ENCODE data around the gene APOBEC3B.
"Not testable (repeated sequence)": the region's sequence is repeated elsewhere in the genome, so short reads cannot be mapped to it uniquely, and the experiment has no call there.

APOBEC3B gene

GRCh38 chr22:39012533-39013511, 30.7 kb downstream of the APOBEC3B start:
- no peak for DNase-seq (ENCODE audit: low spot score)
- ChIA-PET POLR2A (ENCODE audit: low non-redundant PET) (no interaction called here), CTCF (interaction anchor here (0.6 kb wide), 1 partner anchor 40 kb away, joined by 4 read pairs; no protein-coding TSS in a partner anchor)
- H3K27ac ChIP-seq = peak overlapping the region; percentile 95; the same call in 1 of the 2 replicates
- TF ChIP-seq CTCF (conservative IDR thresholded peaks at IDR 0.05; ENCODE audit: low read depth) = no peak

DNA sequence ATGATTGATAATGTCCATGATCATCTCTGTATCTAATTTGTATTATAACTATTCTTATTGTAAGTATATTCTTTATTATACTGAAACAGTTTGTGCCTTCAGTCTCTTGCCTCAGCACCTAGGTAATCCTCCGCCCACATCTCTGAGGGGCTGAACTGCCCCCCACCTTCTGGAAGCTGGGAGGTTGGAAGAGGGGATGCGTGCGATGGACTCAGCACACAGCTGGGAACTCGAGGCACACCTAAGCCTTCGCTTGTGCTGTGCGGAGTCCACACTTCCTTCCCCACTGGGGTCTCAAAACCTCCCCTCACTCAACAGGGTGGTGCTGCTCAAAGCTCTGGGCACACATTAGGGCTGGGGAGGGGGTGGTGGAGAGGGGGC, 31.4 kb downstream of the APOBEC3B start:
- DNase-seq (ENCODE audit: low spot score); POLR2A ChIA-PET (ENCODE audit: low non-redundant PET): not testable (repeated sequence)
- peak overlapping the region; percentile 95 for H3K27ac ChIP-seq
- CTCF ChIA-PET = interaction anchor here (0.6 kb wide), 1 partner anchor 39 kb away, joined by 4 read pairs; no protein-coding TSS in a partner anchor

DNA sequence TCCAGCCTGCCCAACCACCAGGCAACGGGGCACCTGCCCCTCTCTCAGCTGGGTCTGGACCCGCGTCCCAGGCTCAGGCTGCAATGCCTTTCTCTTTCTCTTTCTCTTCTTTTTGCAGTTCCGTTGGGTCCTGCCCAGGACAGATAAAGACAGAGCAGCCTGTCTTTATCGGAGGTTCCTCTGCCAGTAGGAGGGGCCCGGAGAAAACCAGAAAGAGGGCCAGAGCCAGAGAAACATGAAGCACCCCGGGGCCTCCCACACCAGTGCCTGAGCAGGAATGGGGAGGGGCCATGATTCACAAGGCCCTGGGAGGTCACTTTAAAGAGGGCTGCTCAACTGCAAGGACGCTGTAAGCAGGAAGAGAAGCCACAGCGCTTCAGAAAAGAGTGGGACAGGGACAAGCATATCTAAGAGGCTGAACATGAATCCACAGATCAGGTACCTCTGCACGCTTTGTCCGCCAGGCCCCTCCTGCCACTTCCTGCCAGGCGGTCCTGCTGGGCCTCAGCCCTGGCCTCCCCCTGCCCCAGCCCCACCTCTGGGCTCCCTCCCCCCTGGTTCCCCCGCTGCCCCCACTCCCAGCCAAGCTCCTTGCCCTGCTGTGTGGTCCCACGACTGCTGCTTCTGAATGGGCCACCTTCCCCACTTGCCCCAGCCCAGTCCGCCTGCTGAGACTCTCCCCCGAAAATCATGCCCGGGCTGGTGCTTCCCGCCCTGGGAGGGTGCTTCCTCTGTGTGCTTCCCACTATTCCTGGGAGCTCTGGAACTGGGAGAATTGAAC, 32.0 kb downstream of the APOBEC3B start, which contains the start of gene APOBEC3C:
TSS of gene APOBEC3C (plus strand) at position 316 of the 781 bp plus-strand sequence. CDS start at position 422, 106 bp downstream.
- H3K27ac ChIP-seq = peak within 1 kb of the TSS; percentile 95
- ChIA-PET POLR2A (ENCODE audit: low non-redundant PET) (no interaction called here), CTCF (interaction anchor here (0.6 to 2.7 kb wide), 3 partner anchors 38 to 228 kb away, joined by 3 to 6 read pairs (median 4); no protein-coding TSS in a partner anchor)
- no peak for TF ChIP-seq CTCF (conservative IDR thresholded peaks at IDR 0.05; ENCODE audit: low read depth)
- peak; percentile 78 for DNase-seq (ENCODE audit: low spot score)

DNA sequence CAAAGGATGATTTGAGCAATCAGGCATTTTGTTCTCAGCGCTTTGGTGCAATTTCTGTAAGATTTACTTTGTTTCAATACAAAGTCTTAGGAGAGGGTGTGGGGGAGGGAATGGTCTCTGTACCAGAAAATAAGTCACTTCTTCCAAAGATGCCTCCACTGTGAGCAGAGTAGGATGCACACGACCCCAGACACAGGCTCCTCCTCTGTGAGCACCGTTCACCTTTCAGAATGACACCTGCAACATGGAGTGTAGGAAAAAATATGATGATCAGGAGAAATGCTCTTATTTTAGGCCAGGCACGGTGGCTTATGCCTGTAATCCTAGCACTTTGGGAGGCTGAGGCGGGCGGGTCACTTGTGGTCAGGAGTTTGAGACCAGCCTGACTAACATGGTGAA, 32.6 kb downstream of the APOBEC3B start:
- ChIA-PET CTCF (interaction anchor here (0.7 to 2.7 kb wide), 2 partner anchors 145 to 229 kb away, joined by 3 to 6 read pairs; no protein-coding TSS in a partner anchor), POLR2A (ENCODE audit: low non-redundant PET) (interaction anchor here (0.6 kb wide), 1 partner anchor 11 kb away, joined by 3 read pairs; no protein-coding TSS in a partner anchor)
- peak overlapping the region; percentile 95 for H3K27ac ChIP-seq
- not testable (repeated sequence) for DNase-seq (ENCODE audit: low spot score)

DNA sequence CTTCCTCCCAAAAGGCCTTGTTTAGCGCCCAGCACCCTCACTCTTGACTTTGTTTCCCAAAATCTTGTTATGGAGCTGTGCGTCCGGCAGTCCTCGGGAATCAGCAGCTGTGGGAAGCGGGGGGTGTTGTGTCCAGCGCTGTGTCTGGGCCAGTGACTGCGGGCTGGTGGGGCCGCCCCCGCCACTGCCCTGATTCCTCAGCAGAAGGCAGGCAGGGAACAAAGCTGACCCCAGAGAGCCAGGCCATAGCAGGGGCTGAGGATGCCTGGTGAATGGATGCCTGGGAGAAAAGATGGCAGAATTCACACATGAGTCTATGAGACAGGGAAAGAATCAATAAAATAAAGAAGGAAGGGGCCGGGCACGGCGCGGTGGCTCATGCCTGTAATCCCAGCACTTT, 34.4 kb downstream of the APOBEC3B start:
- CTCF ChIA-PET = interaction anchor here (2.7 kb wide), 1 partner anchor 146 kb away, joined by 6 read pairs; no protein-coding TSS in a partner anchor
- no peak for DNase-seq (ENCODE audit: low spot score)
- POLR2A ChIA-PET (ENCODE audit: low non-redundant PET) = no interaction called here
- no peak for TF ChIP-seq CTCF (conservative IDR thresholded peaks at IDR 0.05; ENCODE audit: low read depth)
- peak overlapping the region; percentile 17; the same call in 1 of the 2 replicates for H3K27ac ChIP-seq

GRCh38 chr22:39017596-39018365, 35.6 kb downstream of the APOBEC3B start:
- H3K27ac ChIP-seq = no peak overlapping the region
- DNase-seq (ENCODE audit: low spot score) = no peak
- POLR2A ChIA-PET (ENCODE audit: low non-redundant PET) = no interaction called here
- CTCF ChIA-PET = no interaction called here
- TF ChIP-seq CTCF (conservative IDR thresholded peaks at IDR 0.05; ENCODE audit: low read depth) = no peak

DNA sequence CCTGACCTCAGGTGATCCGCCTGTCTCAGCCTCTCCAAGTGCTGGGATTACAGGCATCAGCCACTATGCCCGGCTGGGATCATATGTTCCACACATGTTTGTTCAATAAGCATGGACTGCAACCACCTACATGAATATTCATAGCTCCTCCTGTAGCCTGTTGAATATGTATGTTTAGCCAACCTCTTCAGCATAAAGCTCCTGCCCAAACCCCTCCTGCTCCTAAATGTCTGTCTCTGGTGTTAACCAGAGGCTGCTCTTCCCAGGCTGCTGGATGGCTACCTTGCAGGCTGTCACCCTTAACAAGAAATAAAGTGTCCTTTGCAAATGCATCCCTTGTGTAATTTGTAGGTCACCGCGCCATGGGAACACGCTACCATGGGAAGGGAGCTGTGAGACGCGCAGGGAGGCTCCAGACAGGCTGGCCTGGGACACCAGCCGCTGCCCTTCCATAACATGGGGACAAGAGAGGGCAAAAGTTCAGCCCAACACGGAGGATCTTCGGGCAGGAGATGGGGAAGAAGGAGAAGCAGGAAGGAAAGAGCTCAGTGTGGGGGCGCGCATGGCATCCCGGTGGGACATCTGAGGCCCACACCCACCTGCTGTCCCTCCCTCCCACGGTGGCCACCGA, 38.0 kb downstream of the APOBEC3B start:
- POLR2A ChIA-PET (ENCODE audit: low non-redundant PET); H3K27ac ChIP-seq; DNase-seq (ENCODE audit: low spot score): not testable (repeated sequence)
- CTCF ChIA-PET = interaction anchor here (0.6 kb wide), 1 partner anchor 78 kb away, joined by 3 read pairs; no protein-coding TSS in a partner anchor
